Panc1 (cell line): Measurements from ENCODE around the gene WNT9A. TPM values are rescaled to one million over a fixed set of nuclear protein-coding genes. Genes with fewer than 3 reads are reported as not detected.

ENCODE experiments used
- ATAC-seq: fragments of 200-7000 bp; cut with Tn5 transposase; 2 replicates; pipeline ENCODE4 v1.9.1; 2020; ENCODE audit warnings: mild to moderate bottlenecking, moderate library complexity
- BruUV-seq: library from RNA; stranded (reverse); fragments of 400-500 nt; replicated peaks from 2 replicates; lab custom pipeline; 2021; lab: Mats Ljungman, UMichigan
- CTCF ChIA-PET: fragments of 300-600 bp; sonication (Branson Sonifier 250); formaldehyde crosslinking; loops from one replicate; lab custom pipeline; 2022; ENCODE audit warnings: antibody characterized with exemption; lab: Charles Lee
- POLR2A ChIA-PET: fragments of 300-600 bp; sonication (Branson Sonifier 250); formaldehyde crosslinking; loops from one replicate; lab custom pipeline; 2022; ENCODE audit warnings: antibody characterized with exemption; lab: Charles Lee
- DNase-seq: peaks from one replicate; pipeline ENCODE4 v3.0.0-alpha.2; 2010; ENCODE audit warnings: low read depth, low spot score
- H3K27ac ChIP-seq: 2 replicates; pipeline ENCODE4 v1.5.1; 2011; ENCODE audit warnings: mild to moderate bottlenecking, low read length, inconsistent platforms
- H3K27me3 ChIP-seq: fragments of 200-500 bp; sonication (Bioruptor generic); 2 replicates; pipeline ENCODE4 v1.6.0; 2014; ENCODE audit warnings: low read length, inconsistent platforms; ENCODE audit not compliant: control insufficient read depth, insufficient read depth
- H3K36me3 ChIP-seq: fragments of 200-500 bp; sonication (Bioruptor generic); 2 replicates; pipeline ENCODE4 v1.5.1; 2014; ENCODE audit warnings: inconsistent platforms, mild to moderate bottlenecking, low read length, moderate library complexity; ENCODE audit not compliant: control insufficient read depth, insufficient read depth
- H3K4me1 ChIP-seq: 2 replicates; pipeline ENCODE4 v1.5.1; 2011; ENCODE audit warnings: inconsistent platforms, mild to moderate bottlenecking, low read length, moderate library complexity; ENCODE audit not compliant: control insufficient read depth, insufficient read depth
- H3K4me3 ChIP-seq, 2 experiments: 2 replicates each; pipeline ENCODE4 v1.5.1; 2011 to 2012; ENCODE audit warnings: low read depth in 2 of 2, low read length in 2 of 2, mild to moderate bottlenecking in 2 of 2, inconsistent platforms in 1 of 2, moderate library complexity in 1 of 2
- H3K9me3 ChIP-seq: fragments of 200-500 bp; sonication (Bioruptor generic); 2 replicates; pipeline ENCODE4 v1.5.1; 2014; ENCODE audit warnings: low read depth, mild to moderate bottlenecking, inconsistent platforms, low read length, moderate library complexity; ENCODE audit not compliant: control insufficient read depth, insufficient read depth
- POLR2AphosphoS5 ChIP-seq: IDR thresholded peaks from 2 replicates; pipeline ENCODE4 v1.6.1; 2012; ENCODE audit warnings: mild to moderate bottlenecking, low read depth, low read length, moderate library complexity
- SIN3A ChIP-seq: IDR thresholded peaks from 2 replicates; pipeline ENCODE4 v1.6.1; 2012; ENCODE audit warnings: low read depth, mild to moderate bottlenecking, low read length, moderate library complexity, borderline replicate concordance; ENCODE audit not compliant: insufficient read depth
- TCF7L2 ChIP-seq: IDR thresholded peaks from 2 replicates; pipeline ENCODE4 v1.6.1; 2011; ENCODE audit warnings: mild to moderate bottlenecking, low read depth, low read length, inconsistent platforms
- in situ Hi-C: cut with HindIII; loops from 2 replicates; pipeline ENCODE4 v1.10.0; 2016; ENCODE audit warnings: low sequenced_read_pairs, low pct_unique_long_range_greater_than_20kb
- intact Hi-C: fragments of 100-400 bp; cut with micrococcal nuclease; formaldehyde crosslinking; loops from one replicate; pipeline ENCODE4 v1.10.0; 2022; ENCODE audit not compliant: unreplicated experiment
- total RNA-seq: library from RNA; stranded (reverse); gene quantifications from one replicate; pipeline ENCODE4 v1.2.1, GENCODE V29; 2021; ENCODE audit not compliant: unreplicated experiment
- TF ChIP-seq, protein P1 (sequence below), 2 experiments: IDR thresholded peaks; 2 replicates each; pipeline ENCODE4 v1.6.1; 2011 to 2012; ENCODE audit warnings: low read depth in 2 of 2, control low read depth in 1 of 2, low read length in 1 of 2, mild to moderate bottlenecking in 1 of 2, moderate library complexity in 1 of 2; ENCODE audit not compliant: insufficient read depth in 1 of 2
- TF ChIP-seq, protein P2 (sequence below): fragments of 450-650 bp; IDR thresholded peaks from 2 replicates; pipeline ENCODE4 v1.5.1; 2017; ENCODE audit warnings: mild to moderate bottlenecking

Gene WNT9A
- total RNA-seq, 1 experiment from 2014 or later, result 26.5 TPM

DNA sequence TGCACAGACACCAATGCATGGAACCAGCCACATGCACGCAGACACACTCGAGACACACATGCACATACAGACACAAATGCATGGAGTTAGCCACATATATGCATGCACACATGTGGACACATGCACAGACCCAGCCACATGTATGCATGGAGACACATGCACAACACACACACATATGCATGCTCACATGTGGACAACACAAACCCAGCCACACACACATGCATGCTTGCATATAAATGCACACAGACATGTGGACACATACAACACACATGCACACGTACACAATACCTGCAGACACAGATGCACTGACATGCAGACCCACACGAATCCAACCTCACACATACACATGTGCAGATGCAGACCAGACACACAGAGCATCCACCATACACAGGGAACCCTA, 31.1 kb downstream of the WNT9A start:
- intact Hi-C loops, result no loop called here
- Histone ChIP-seq H3K27me3 (no peaks in the 10 kb centered on the region), H3K9me3 (no peaks in the 10 kb centered on the region), H3K4me3 (no peak overlapping the region), H3K4me1 (peaks cover 19% of the 10 kb centered on the region), H3K27ac (no peak overlapping the region), H3K36me3 (no peaks in the 10 kb centered on the region)
- no TSS peak for BruUV-seq
- POLR2A ChIA-PET, result no interaction called here
- DNase-seq (no peak), ATAC-seq (no peak)
- CTCF ChIA-PET, result interaction anchor here (0.6 kb wide), 1 partner anchor 401 kb away, joined by 4 read pairs; no protein-coding TSS in a partner anchor
- TF ChIP-seq POLR2AphosphoS5 (no peak), SIN3A (no peak), TCF7L2 (no peak)
- TF ChIP-seq, protein P1, sequence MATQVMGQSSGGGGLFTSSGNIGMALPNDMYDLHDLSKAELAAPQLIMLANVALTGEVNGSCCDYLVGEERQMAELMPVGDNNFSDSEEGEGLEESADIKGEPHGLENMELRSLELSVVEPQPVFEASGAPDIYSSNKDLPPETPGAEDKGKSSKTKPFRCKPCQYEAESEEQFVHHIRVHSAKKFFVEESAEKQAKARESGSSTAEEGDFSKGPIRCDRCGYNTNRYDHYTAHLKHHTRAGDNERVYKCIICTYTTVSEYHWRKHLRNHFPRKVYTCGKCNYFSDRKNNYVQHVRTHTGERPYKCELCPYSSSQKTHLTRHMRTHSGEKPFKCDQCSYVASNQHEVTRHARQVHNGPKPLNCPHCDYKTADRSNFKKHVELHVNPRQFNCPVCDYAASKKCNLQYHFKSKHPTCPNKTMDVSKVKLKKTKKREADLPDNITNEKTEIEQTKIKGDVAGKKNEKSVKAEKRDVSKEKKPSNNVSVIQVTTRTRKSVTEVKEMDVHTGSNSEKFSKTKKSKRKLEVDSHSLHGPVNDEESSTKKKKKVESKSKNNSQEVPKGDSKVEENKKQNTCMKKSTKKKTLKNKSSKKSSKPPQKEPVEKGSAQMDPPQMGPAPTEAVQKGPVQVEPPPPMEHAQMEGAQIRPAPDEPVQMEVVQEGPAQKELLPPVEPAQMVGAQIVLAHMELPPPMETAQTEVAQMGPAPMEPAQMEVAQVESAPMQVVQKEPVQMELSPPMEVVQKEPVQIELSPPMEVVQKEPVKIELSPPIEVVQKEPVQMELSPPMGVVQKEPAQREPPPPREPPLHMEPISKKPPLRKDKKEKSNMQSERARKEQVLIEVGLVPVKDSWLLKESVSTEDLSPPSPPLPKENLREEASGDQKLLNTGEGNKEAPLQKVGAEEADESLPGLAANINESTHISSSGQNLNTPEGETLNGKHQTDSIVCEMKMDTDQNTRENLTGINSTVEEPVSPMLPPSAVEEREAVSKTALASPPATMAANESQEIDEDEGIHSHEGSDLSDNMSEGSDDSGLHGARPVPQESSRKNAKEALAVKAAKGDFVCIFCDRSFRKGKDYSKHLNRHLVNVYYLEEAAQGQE (IDR thresholded peaks at IDR 0.05; ENCODE audit: insufficient read depth in 1 of 2, low read depth in 2 of 2, low read length in 1 of 2), result no peak
- TF ChIP-seq, protein P2, sequence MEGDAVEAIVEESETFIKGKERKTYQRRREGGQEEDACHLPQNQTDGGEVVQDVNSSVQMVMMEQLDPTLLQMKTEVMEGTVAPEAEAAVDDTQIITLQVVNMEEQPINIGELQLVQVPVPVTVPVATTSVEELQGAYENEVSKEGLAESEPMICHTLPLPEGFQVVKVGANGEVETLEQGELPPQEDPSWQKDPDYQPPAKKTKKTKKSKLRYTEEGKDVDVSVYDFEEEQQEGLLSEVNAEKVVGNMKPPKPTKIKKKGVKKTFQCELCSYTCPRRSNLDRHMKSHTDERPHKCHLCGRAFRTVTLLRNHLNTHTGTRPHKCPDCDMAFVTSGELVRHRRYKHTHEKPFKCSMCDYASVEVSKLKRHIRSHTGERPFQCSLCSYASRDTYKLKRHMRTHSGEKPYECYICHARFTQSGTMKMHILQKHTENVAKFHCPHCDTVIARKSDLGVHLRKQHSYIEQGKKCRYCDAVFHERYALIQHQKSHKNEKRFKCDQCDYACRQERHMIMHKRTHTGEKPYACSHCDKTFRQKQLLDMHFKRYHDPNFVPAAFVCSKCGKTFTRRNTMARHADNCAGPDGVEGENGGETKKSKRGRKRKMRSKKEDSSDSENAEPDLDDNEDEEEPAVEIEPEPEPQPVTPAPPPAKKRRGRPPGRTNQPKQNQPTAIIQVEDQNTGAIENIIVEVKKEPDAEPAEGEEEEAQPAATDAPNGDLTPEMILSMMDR, result no peak
- in situ Hi-C loops, result no loop called here

DNA sequence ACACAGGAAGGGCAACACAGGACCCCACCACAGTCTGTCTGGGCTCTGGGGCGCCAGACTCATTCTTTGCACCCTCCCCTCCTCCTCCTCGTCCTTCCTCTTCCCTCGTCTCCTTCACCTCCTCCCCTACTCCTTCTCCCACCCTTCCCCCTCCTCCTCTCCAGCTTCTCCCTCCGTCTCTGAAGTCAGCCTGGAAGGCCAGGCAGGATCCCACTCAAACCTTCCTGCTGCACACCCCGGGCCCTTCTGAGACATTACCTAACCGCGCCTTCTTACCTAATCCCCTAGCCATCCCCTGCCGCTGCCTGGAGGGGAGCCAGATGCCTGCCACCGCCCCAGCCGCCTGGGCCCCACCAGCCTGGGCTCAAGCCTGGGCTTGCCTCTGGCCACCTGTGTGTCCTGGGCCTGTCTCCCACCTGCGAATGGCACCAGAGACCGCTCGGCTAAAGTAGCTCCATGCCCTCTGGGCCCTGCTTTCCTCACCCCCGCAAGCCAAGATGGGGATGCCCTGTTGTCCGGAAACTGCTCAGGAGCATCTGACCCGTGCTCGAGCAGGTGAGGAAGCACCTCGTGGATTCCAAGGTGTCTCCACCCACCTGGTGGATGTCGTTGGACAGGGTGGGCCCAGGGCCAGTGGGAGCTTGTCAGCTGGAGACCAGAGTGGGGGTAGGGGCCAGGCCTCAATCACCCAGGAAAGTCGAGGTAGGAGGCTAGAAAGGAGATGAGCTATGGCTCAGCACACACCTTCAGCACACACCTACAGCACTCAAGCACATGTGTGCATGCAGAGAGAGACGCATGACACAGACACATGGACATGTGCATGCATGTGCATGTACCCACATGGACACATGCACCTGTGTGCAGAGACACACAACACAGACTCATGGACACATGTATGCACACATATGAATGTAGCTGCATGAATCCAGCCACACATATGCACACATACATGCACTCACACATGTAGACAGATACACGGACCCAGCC, 31.9 kb downstream of the WNT9A start:
- ATAC-seq (no peak), DNase-seq (no peak)
- H3K9me3 ChIP-seq, result no peaks in the 10 kb centered on the region
- no TSS peak for BruUV-seq
- in situ Hi-C loops (no loop called here), intact Hi-C loops (no loop called here)
- ChIA-PET CTCF (interaction anchor here (0.6 kb wide), 1 partner anchor 128 kb away, joined by 6 read pairs; no protein-coding TSS in a partner anchor), POLR2A (no interaction called here)
- no peaks in the 10 kb centered on the region for H3K27me3 ChIP-seq
- H3K4me1 ChIP-seq, result peaks cover 20% of the 10 kb centered on the region
- no peak for TF ChIP-seq POLR2AphosphoS5
- no peak for TF ChIP-seq TCF7L2
- TF ChIP-seq, protein P1 (IDR thresholded peaks at IDR 0.05; ENCODE audit: insufficient read depth in 1 of 2, low read depth in 2 of 2, low read length in 1 of 2), result no peak
- TF ChIP-seq, protein P2, result no peak
- TF ChIP-seq SIN3A, result no peak
- no peak overlapping the region for H3K4me3 ChIP-seq
- no peak overlapping the region for H3K27ac ChIP-seq
- no peaks in the 10 kb centered on the region for H3K36me3 ChIP-seq
